Fibroblast of peridontal ligament (primary cell): Measurements from ENCODE around the gene MAP4K4.

Experiments used
- DNase-seq: peaks from one replicate; pipeline ENCODE4 v3.0.0-alpha.2; 2010; ENCODE audit errors: extremely low read depth

The MAP4K4 gene

GRCh38 chr2:101788995-101789970 is 91.8 kb downstream of the MAP4K4 start:
- no peak for DNase-seq

GRCh38 chr2:101790416-101790815 is 92.9 kb downstream of the MAP4K4 start:
- DNase-seq = no peak

DNA sequence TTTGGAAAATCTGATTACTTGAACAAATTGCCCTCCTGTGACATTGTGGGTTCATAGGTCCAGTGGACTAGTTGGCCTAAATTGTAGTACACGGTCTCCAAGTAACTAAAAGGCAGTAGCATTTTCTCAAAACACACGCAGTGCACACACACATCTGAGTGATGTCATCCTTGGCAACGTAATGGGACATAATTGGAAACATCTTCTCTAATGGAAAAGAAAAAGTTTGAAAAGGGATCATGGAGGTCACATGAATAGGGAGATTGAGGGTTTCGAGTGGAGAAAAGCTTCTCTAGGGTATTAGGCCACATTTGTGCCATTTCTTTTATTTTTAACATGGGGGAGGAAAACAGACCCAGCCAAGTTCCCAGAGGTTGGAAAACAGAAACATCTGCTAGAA is 93.3 kb downstream of the MAP4K4 start:
- DNase-seq = peak; percentile 99

- DNase-seq = no peak
These were observed 94.7 kb downstream of the MAP4K4 start for GRCh38 chr2:101792208-101792607.

DNA sequence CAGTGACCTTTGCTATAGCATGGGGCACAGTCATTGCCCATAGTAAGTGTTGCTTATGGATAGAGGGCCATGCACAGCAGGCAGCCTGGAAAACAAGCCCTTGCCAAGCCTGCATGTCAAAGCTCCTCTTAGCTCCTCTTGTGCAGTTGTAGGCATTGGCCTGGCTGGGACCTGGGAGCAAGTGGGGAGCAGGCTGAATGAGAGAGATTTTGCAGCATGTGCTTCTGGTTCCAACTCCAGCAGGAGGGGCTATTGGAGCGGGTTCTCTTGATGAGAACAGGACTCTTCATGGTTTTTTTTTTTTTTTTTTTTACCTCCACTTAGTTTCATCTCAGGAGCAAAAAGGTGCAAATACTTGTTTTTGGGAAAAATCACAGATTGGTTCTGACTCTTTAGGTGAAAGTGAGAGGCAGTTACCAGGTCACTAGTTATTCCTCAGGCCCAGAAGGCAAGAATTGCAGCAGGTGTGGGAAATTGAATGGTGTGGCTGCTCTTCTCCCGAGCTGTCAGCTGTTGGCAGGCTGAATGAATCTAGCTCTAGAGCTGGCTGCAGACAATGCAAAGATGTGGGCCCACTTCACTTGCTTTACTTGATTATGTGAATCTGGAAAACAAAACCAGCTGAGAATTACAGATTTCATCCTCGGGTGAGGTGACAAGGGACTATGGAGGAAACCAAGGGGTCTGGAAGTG is 95.9 kb downstream of the MAP4K4 start:
- no peak for DNase-seq

GRCh38 chr2:101794141-101794540 is 96.6 kb downstream of the MAP4K4 start:
- DNase-seq = no peak

DNA sequence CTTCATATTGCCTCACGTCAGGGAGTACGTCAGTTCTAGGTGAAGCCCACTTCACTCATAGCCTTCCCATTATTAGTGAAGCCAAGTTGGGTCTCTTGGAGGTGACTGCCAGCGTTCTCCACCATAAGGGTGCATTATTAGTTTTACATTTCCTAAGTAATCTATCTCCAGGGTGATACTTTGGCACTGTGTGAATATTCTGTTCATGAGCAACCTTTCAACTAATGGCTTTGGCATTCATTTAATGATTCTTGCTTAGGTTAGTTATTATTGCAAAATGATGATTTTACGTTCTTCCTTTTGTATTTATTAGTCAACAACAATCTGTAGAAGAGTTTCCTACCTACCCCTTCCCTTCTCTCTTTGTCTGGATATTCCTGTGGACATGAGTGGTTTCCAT is 97.5 kb downstream of the MAP4K4 start:
- no peak for DNase-seq

- no peak for DNase-seq
These were observed 99.5 kb downstream of the MAP4K4 start for GRCh38 chr2:101796825-101797600.

DNA sequence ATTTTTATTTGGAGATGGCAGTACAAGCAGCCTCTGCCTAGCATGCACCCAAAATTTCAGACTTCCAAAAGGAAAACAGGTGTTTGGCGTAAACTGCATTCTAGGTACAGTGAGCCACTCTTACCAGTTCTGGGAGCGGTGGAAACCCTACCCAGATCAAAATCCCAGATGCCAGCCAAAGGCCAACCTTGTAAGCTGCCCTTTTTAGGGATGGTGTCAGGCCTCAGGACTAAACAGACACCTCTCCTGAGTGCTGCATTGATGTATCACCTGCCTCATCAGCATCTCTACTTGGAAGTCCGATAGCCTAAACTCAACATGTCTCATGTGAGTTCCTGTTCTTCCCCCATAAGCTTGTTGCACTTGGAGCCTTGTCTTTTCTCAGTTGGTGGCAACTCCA is 104.0 kb downstream of the MAP4K4 start:
- no peak for DNase-seq

DNA sequence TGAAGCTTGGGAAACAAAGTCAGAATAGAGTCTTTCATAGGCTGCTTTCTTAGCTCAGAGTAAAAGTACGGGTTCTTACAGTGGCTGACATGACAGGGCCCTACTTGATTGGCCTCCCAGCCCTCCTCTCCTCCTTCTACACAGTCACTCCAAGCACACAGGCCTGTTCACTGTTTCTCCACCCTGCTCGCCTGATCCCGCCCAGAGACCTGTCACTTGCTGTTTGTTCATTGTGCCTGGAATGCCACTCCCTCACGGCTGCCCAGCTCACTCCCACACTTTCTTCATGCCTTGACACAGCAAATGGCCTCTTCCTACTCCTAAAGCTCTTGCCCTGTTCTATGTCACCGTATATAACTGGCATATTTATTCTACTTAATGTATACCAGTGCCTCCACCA is 104.8 kb downstream of the MAP4K4 start:
- DNase-seq = no peak

- peak; percentile 50 for DNase-seq
These were observed 105.6 kb downstream of the MAP4K4 start for GRCh38 chr2:101803128-101803527.

GRCh38 chr2:101803945-101804696 is 106.6 kb downstream of the MAP4K4 start:
- DNase-seq = no peak

DNA sequence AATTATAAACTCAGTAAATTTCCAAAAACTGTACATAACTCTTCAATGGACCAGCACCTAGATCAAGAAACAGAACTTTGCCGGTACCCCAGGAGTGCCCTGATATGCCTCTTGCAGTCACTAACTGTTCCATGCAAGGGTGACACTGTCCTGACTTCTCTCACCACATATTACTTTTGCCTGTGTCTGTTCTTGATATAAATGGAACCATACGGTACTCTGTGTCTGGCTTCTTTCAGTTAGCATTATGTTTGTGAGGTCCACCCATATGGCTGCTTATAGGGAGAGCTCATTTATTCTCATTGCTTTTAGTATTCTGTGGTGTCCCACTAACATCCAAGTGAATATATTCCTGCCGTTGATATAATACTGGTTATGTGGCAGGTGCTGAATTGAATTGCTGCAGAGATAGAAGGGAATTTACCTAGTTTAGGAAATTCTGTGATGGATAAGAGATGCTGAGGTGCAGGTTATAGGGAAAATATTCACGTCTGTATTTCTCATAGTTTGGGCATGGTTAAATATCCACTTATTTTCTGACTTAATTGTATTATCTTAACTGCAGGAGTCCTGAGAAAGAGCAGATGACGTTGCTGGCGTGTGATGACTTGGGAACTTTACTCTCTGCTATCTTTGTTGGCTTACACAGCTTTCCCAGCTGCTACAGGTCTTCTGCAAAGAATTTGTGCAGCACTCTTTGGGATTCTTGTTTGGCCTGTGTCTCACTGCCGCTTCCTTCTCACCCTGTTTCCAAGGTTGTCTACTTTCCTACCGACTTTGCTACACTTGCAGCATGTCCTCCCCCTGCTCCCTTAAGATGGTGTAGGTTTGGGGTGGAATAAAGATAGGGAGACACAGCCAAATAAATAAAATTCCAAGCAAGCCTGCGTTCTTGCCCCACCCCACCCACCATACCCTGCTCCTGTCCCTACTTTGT is 107.9 kb downstream of the MAP4K4 start:
- no peak for DNase-seq

GRCh38 chr2:101806123-101806522 is 108.6 kb downstream of the MAP4K4 start:
- peak; percentile 71 for DNase-seq

DNA sequence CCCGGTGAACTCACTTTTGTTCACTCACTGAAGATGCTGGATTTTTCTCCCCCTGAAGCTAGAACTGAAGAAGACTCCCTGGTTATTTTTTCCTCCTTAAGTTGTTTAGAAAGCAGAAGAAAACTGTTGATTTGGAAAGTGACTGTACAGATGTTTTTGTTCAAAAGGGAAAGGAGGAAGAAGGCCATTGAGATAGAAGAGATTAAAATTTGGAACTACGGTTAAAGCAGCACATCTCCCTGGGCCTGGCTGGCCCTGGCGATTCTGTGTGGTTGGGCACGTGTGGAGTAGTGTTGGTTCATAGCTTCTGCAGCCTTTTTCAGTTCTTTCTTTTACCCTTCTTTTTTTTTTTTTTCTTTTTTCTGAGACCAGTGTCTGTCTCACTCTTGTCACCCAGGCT is 109.2 kb downstream of the MAP4K4 start:
- no peak for DNase-seq

GRCh38 chr2:101807242-101807641 is 109.7 kb downstream of the MAP4K4 start:
- DNase-seq = no peak

DNA sequence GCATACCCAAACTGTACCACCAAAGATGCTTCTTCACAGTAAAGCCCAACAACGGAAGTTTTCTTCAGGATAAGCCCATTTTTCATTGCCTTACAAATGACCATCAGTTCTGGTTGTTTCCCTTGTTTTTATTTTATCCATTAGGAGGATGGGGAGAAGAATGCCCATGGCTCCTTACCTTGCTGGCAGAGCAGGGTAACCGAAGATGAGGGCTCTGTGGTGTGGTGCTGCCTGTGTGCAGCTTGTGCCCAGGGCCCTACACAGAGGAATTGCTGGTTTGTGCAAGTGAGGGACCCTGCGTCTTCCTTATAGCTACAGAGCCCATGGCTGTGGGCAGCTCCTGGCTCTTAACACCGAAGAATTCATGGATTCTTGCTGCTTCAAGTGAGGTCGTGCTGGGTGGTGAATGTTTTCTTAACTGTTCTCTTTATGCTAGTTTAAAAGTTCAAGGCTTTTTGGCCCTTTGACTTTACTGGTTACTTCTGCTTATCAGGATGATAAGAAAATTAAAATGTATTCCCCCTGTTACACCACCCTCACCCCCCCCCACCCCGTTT is 110.6 kb downstream of the MAP4K4 start:
- no peak for DNase-seq

DNA sequence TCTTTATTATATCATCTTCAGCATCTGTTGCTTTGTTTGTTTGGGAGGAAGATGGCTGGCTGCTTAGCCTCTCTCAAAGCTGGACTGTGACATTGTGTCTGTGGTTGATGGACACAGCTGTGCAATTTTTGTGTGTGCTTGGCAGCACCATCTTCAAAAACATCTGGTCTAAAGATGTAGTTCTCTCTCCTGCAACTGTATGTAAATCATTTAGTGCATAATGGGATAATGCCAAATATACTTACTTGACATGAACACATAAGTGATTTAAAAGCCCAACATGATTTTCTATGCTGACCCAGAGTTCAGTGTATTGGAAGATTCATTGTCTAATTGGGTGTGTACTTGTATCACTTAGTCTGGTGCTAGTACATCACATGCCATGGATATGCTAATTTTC is 112.2 kb downstream of the MAP4K4 start:
- DNase-seq = peak; percentile 83

GRCh38 chr2:101811226-101812015 is 113.9 kb downstream of the MAP4K4 start:
- no peak for DNase-seq
